GM10847 (cell line): ENCODE data around the gene CASP10.

Experiments used
- POLR2A ChIP-seq: IDR thresholded peaks from 2 replicates; pipeline ENCODE4 v1.6.1; 2011; ENCODE audit not compliant: insufficient read length; ENCODE audit errors: extremely low read depth

CASP10 gene

DNA sequence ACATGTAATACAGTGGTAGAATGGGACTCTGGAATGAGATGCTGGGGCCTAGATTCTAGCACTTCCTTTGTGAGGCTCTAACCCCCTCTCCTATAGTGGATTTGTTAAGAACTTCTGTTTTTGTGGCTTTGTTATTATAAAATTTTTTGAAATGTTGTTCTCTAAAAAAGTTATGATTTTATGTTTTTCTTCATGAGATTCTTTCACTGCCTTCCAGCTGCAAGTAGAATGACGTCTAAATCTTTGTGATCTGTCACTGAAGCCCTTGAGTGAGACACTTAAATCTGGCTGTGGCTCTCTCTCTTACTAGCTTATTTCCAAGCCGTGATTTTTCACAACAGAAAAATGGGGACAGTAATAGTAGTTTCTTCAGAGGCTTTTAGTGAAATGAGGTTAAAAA, 79.0 kb downstream of the CASP10 start:
- no peak for TF ChIP-seq POLR2A

GRCh38 chr2:201262718-201263117, 79.8 kb downstream of the CASP10 start:
- no peak for TF ChIP-seq POLR2A

GRCh38 chr2:201263779-201264178, 80.8 kb downstream of the CASP10 start:
- TF ChIP-seq POLR2A = no peak

GRCh38 chr2:201264472-201265173, 81.7 kb downstream of the CASP10 start:
- TF ChIP-seq POLR2A = no peak

- TF ChIP-seq POLR2A = no peak
Observed at GRCh38 chr2:201266629-201267028, 83.7 kb downstream of the CASP10 start.

- TF ChIP-seq POLR2A = no peak
Observed at GRCh38 chr2:201267278-201268030, 84.5 kb downstream of the CASP10 start.

- no peak for TF ChIP-seq POLR2A
Observed at GRCh38 chr2:201269764-201270163, 86.8 kb downstream of the CASP10 start.

DNA sequence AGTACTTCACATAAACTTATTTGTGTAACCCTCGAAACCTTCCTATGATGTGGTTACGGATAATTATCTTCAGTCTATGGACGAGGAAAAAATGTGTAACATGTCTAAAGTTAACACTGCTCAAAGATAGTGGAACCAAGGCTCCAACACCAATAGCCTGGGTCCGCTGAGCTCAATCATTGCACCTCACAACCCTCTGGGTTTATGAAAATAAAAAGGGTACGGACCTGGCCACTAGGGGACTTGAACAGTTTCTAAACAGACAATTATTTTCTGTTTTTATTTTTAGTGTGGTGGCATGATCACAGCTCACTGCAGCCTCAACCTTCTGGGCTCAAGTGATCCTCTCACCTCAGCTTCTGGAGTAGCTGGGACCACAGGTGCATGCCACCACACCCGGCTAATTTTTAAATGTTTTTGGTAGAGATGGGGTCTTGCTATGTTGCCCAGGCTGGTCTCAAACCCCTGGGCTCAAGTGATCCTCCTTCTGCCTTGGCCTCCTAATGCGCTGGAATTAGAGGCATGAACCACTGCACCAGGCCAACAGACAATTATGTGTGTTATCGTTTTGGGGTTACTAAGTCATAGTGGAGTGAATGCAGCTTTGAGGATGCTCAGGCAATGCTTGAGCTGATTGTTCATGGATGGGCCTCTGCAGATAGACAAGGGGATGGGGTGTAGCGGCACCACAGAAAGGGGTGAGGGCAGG, 87.5 kb downstream of the CASP10 start:
- TF ChIP-seq POLR2A = no peak

- no peak for TF ChIP-seq POLR2A
Observed at GRCh38 chr2:201271917-201272316, 89.0 kb downstream of the CASP10 start.

- TF ChIP-seq POLR2A = no peak
Observed at GRCh38 chr2:201273330-201273983, 90.5 kb downstream of the CASP10 start.

DNA sequence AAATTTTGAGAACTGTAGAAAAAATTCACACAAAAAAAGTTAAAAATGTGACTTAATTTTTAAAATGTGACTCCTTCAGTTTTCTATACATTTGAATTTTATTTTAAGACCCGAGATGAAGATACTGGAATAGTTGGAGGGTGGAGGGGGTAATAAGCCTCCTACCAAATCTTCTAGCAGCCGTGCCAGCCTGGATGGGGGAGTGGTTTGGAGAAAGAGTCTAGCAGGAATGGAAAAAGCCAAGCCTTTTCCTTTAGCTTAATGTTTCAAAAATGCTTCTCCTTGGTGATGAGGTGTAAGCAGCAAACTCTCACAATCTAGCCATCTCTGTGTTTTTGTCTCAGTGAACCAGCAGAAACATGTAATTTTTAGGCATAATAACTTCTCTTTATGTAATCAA, 92.1 kb downstream of the CASP10 start:
- TF ChIP-seq POLR2A = no peak

DNA sequence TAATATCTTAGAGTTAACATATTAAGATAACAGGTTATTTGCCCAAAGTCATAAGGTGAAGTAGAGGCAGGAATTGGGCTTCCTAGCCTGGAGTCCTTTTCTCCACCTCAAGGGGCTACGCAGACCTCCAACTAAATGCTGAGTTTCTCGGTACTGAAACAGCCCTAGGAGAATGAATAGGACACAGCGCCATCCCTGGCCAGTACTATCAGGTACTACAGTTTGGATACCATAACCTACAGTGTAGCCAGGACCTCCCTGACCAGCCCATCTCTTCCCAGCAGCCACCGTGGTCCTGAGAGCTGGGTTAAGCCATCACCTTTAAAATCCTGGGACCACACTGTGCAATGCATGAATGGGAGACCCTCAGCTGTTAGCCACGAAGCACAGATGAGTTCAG, 93.0 kb downstream of the CASP10 start:
- no peak for TF ChIP-seq POLR2A

- no peak for TF ChIP-seq POLR2A
Observed at GRCh38 chr2:201276511-201276910, 93.6 kb downstream of the CASP10 start.
